ENCODE results near the gene PSMB7.

PSMB7 gene

GRCh38 chr9:124409410-124409809, 5.8 kb downstream of the PSMB7 start:
- no peak for DNase-seq

GRCh38 chr9:124403246-124403645, 12.0 kb downstream of the PSMB7 start:
- no peak for DNase-seq

GRCh38 chr9:124399968-124400940, 15.0 kb downstream of the PSMB7 start:
- DNase-seq: no peak

GRCh38 chr9:124399323-124399967, 15.8 kb downstream of the PSMB7 start:
- DNase-seq: no peak

- DNase-seq: no peak
These were observed 16.9 kb downstream of the PSMB7 start for GRCh38 chr9:124398191-124398935.

- no peak for DNase-seq
These were observed 19.4 kb downstream of the PSMB7 start for GRCh38 chr9:124395826-124396225.

- DNase-seq: no peak
These were observed 20.6 kb downstream of the PSMB7 start for GRCh38 chr9:124394596-124394995.

- DNase-seq: no peak
These were observed 21.1 kb downstream of the PSMB7 start for GRCh38 chr9:124394167-124394566.

GRCh38 chr9:124392871-124393460, 22.3 kb downstream of the PSMB7 start:
- DNase-seq: peak; percentile 66

- no peak for DNase-seq
These were observed 22.9 kb downstream of the PSMB7 start for GRCh38 chr9:124392254-124392870.

- DNase-seq: no peak
These were observed 24.2 kb downstream of the PSMB7 start for GRCh38 chr9:124390794-124391658.

GRCh38 chr9:124389146-124389939, 25.9 kb downstream of the PSMB7 start:
- DNase-seq: no peak

- DNase-seq: no peak
These were observed 26.8 kb downstream of the PSMB7 start for GRCh38 chr9:124388275-124389048.

GRCh38 chr9:124386201-124386600, 29.0 kb downstream of the PSMB7 start:
- DNase-seq: no peak

- DNase-seq: no peak
These were observed 29.6 kb downstream of the PSMB7 start for GRCh38 chr9:124385623-124386022.

GRCh38 chr9:124384846-124385245, 30.4 kb downstream of the PSMB7 start:
- no peak for DNase-seq

- no peak for DNase-seq
These were observed 31.0 kb downstream of the PSMB7 start for GRCh38 chr9:124384210-124384609.

GRCh38 chr9:124381170-124381945, 33.9 kb downstream of the PSMB7 start:
- DNase-seq: no peak

Measured in NCI-H1436 (cell line).